ENCODE results near the gene EXOC6B.
"Not testable (repeated sequence)": the region's sequence is repeated elsewhere in the genome, so short reads cannot be mapped to it uniquely, and the experiment has no call there.

EXOC6B gene

DNA sequence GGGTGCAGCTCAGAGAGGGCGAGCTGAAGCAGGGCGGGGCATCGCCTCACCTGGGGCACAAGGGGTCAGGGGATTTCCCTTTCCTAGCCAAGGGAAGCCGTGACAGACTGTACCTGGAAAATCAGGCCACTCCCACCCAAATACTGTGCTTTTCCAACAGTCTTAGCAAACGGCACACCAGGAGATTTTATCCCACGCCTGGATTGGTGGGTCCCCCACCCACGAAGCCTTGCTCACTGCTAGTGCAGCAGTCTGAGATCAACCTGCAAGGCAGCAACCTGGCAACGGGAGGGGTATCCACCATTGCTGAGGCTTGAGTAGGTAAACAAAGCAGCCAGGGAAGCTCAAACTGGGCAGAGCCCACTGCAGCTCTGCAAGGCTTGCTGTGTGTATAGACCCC is 184.6 kb downstream of the EXOC6B start:
- not testable (repeated sequence) for H3K36me3 Mint-ChIP-seq (ENCODE audit: low read depth); H3K4me3 Mint-ChIP-seq; H3K27me3 Mint-ChIP-seq (ENCODE audit: low read depth); H3K27ac Mint-ChIP-seq; H3K9me3 Mint-ChIP-seq; DNase-seq (ENCODE audit: low spot score); H3K4me1 Mint-ChIP-seq (ENCODE audit: low read depth)

- no peaks in the 10 kb centered on the region for H3K36me3 Mint-ChIP-seq (ENCODE audit: low read depth)
- H3K4me1 Mint-ChIP-seq (ENCODE audit: low read depth), result no peaks in the 10 kb centered on the region
- peaks cover 13% of the 10 kb centered on the region for H3K27me3 Mint-ChIP-seq (ENCODE audit: low read depth)
- no peak for DNase-seq (ENCODE audit: low spot score)
- H3K9me3 Mint-ChIP-seq, result no peaks in the 10 kb centered on the region
- no peak overlapping the region for H3K27ac Mint-ChIP-seq
- no peak overlapping the region for H3K4me3 Mint-ChIP-seq
Observed at GRCh38 chr2:72638600-72639211, 187.1 kb downstream of the EXOC6B start.

- Mint-ChIP-seq H3K36me3 (ENCODE audit: low read depth) (no peaks in the 10 kb centered on the region), H3K9me3 (no peaks in the 10 kb centered on the region), H3K4me3 (no peak overlapping the region), H3K4me1 (ENCODE audit: low read depth) (no peaks in the 10 kb centered on the region), H3K27me3 (ENCODE audit: low read depth) (peaks cover 13% of the 10 kb centered on the region), H3K27ac (no peak overlapping the region)
- no peak for DNase-seq (ENCODE audit: low spot score)
Observed at GRCh38 chr2:72636210-72636609, 189.6 kb downstream of the EXOC6B start.

- H3K27me3 Mint-ChIP-seq (ENCODE audit: low read depth), result peaks cover 12% of the 10 kb centered on the region
- H3K9me3 Mint-ChIP-seq, result no peaks in the 10 kb centered on the region
- H3K36me3 Mint-ChIP-seq (ENCODE audit: low read depth), result no peaks in the 10 kb centered on the region
- no peak overlapping the region for H3K27ac Mint-ChIP-seq
- no peak for DNase-seq (ENCODE audit: low spot score)
- H3K4me1 Mint-ChIP-seq (ENCODE audit: low read depth), result no peaks in the 10 kb centered on the region
- no peak overlapping the region for H3K4me3 Mint-ChIP-seq
Observed at GRCh38 chr2:72630767-72631166, 195.1 kb downstream of the EXOC6B start.

- Mint-ChIP-seq H3K4me1 (ENCODE audit: low read depth) (no peaks in the 10 kb centered on the region), H3K27ac (no peak overlapping the region), H3K36me3 (ENCODE audit: low read depth) (no peaks in the 10 kb centered on the region), H3K27me3 (ENCODE audit: low read depth) (no peaks in the 10 kb centered on the region), H3K9me3 (no peaks in the 10 kb centered on the region), H3K4me3 (no peak overlapping the region)
- DNase-seq (ENCODE audit: low spot score), result no peak
Observed at GRCh38 chr2:72629062-72629461, 196.8 kb downstream of the EXOC6B start.

DNA sequence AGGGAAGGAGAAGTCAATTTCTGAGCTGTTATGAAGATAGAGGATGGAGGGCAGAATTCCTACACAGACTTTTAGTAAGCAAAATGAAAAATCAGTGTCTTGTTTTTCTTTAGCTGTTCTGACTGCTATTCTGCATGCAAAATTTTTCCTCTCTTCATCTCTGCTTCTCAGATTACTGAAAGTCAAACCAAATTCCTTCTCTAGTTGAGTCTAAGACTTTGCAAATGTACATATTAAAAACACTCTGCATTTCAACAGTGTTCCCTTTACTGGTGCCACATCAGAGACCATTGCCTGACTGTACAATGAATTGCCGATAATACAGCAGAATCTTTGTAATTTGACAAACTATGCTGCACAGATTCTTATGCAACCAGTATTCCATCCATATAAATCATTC is 198.8 kb downstream of the EXOC6B start:
- Mint-ChIP-seq H3K4me1 (ENCODE audit: low read depth) (no peaks in the 10 kb centered on the region), H3K27ac (no peak overlapping the region), H3K4me3 (no peak overlapping the region), H3K9me3 (no peaks in the 10 kb centered on the region), H3K36me3 (ENCODE audit: low read depth) (no peaks in the 10 kb centered on the region), H3K27me3 (ENCODE audit: low read depth) (no peaks in the 10 kb centered on the region)
- DNase-seq (ENCODE audit: low spot score), result no peak

- H3K27ac Mint-ChIP-seq, result no peak overlapping the region
Observed at GRCh38 chr2:72625366-72625765, 200.5 kb downstream of the EXOC6B start.

GRCh38 chr2:72623481-72623880 is 202.4 kb downstream of the EXOC6B start:
- no peaks in the 10 kb centered on the region for H3K36me3 Mint-ChIP-seq (ENCODE audit: low read depth)
- no peak overlapping the region for H3K27ac Mint-ChIP-seq
- no peaks in the 10 kb centered on the region for H3K9me3 Mint-ChIP-seq
- no peak overlapping the region for H3K4me3 Mint-ChIP-seq
- no peaks in the 10 kb centered on the region for H3K27me3 Mint-ChIP-seq (ENCODE audit: low read depth)
- no peak for DNase-seq (ENCODE audit: low spot score)
- H3K4me1 Mint-ChIP-seq (ENCODE audit: low read depth), result no peaks in the 10 kb centered on the region

More at GRCh38 chr2:72625366-72625765, 200.5 kb downstream of the EXOC6B start:
- H3K9me3 Mint-ChIP-seq, result no peaks in the 10 kb centered on the region
- no peaks in the 10 kb centered on the region for H3K36me3 Mint-ChIP-seq (ENCODE audit: low read depth)
- no peak for DNase-seq (ENCODE audit: low spot score)
- H3K27me3 Mint-ChIP-seq (ENCODE audit: low read depth), result no peaks in the 10 kb centered on the region
- H3K4me1 Mint-ChIP-seq (ENCODE audit: low read depth), result no peaks in the 10 kb centered on the region
- H3K4me3 Mint-ChIP-seq, result no peak overlapping the region

- Mint-ChIP-seq H3K27me3 (ENCODE audit: low read depth) (no peaks in the 10 kb centered on the region), H3K36me3 (ENCODE audit: low read depth) (no peaks in the 10 kb centered on the region), H3K27ac (no peak overlapping the region), H3K4me3 (no peak overlapping the region), H3K9me3 (peaks cover 3% of the 10 kb centered on the region), H3K4me1 (ENCODE audit: low read depth) (no peaks in the 10 kb centered on the region)
- DNase-seq (ENCODE audit: low spot score), result no peak
Observed at GRCh38 chr2:72619626-72620025, 206.2 kb downstream of the EXOC6B start.

DNA sequence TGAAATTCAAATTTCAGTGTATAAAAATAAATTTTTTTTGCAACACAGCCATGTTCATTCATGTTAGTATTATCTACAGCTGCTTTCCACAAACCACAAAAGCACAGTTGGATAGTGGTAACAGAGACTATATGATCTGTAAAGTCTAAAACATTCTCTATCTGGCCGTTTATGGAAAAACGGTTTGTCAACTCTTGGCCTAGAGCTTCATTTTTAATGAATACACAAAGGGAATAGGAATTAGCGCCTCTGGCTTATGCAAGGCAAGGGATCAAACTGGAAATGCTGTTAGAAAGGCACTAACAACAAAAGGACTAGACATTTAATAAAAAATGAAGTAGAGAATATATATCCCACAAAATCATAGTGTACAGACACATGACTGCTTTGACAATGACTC is 211.9 kb downstream of the EXOC6B start:
- H3K4me1 Mint-ChIP-seq (ENCODE audit: low read depth), result no peaks in the 10 kb centered on the region
- H3K4me3 Mint-ChIP-seq, result no peak overlapping the region
- DNase-seq (ENCODE audit: low spot score), result no peak
- H3K27me3 Mint-ChIP-seq (ENCODE audit: low read depth), result peaks cover 3% of the 10 kb centered on the region
- no peaks in the 10 kb centered on the region for H3K36me3 Mint-ChIP-seq (ENCODE audit: low read depth)
- no peak overlapping the region for H3K27ac Mint-ChIP-seq
- H3K9me3 Mint-ChIP-seq, result peaks cover 3% of the 10 kb centered on the region

GRCh38 chr2:72612614-72613160 is 213.1 kb downstream of the EXOC6B start:
- Mint-ChIP-seq H3K4me1 (ENCODE audit: low read depth) (no peaks in the 10 kb centered on the region), H3K27ac (no peak overlapping the region), H3K36me3 (ENCODE audit: low read depth) (no peaks in the 10 kb centered on the region), H3K27me3 (ENCODE audit: low read depth) (peaks cover 9% of the 10 kb centered on the region), H3K9me3 (peaks cover 3% of the 10 kb centered on the region), H3K4me3 (no peak overlapping the region)
- DNase-seq (ENCODE audit: low spot score), result no peak

DNA sequence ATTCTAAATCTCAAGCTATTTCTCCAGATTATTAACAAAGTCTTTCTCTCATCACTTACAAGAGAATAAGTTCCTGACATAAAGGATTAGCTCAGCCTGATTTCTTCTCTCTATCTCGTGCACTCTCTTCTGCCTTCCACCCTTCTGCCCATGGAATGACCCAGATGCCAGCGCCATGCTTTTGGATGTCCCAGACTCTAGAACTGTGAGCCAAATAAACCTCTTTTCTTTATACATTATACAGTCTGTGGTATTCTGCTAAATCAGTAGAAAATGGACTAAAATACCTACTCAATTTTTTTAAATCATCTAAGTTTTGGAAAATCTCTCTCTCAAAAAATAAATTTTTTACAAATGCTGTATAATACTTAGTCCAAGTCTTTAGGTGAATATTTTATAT is 218.6 kb downstream of the EXOC6B start:
- no peak for DNase-seq (ENCODE audit: low spot score)
- Mint-ChIP-seq H3K27ac (no peak overlapping the region), H3K9me3 (no peaks in the 10 kb centered on the region), H3K27me3 (ENCODE audit: low read depth) (peaks cover 13% of the 10 kb centered on the region), H3K36me3 (ENCODE audit: low read depth) (no peaks in the 10 kb centered on the region), H3K4me1 (ENCODE audit: low read depth) (no peaks in the 10 kb centered on the region), H3K4me3 (no peak overlapping the region)

GRCh38 chr2:72605836-72606442 is 219.9 kb downstream of the EXOC6B start:
- H3K9me3 Mint-ChIP-seq, result no peaks in the 10 kb centered on the region
- H3K4me1 Mint-ChIP-seq (ENCODE audit: low read depth), result no peaks in the 10 kb centered on the region
- no peak overlapping the region for H3K27ac Mint-ChIP-seq
- no peak overlapping the region for H3K4me3 Mint-ChIP-seq
- DNase-seq (ENCODE audit: low spot score), result no peak
- peaks cover 13% of the 10 kb centered on the region for H3K27me3 Mint-ChIP-seq (ENCODE audit: low read depth)
- H3K36me3 Mint-ChIP-seq (ENCODE audit: low read depth), result no peaks in the 10 kb centered on the region

DNA sequence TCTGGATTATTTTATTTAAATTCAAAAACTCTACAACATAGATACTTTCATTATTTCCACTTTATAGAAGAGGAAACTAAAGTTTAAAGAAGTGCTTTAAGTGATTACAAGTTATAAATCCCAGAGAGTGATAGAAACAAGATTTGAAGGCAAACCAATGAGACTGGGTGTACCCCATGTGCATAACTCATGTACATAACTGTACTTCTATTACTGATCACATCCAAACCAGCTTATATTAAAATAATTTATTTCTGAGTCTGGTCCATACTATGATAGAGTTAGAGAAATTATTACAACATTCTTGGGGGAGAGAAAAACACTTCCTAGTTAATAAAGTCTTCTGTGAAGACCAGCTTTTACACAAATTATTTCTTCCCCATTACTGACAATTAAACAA is 221.4 kb downstream of the EXOC6B start:
- Mint-ChIP-seq H3K9me3 (no peaks in the 10 kb centered on the region), H3K4me1 (ENCODE audit: low read depth) (no peaks in the 10 kb centered on the region), H3K4me3 (no peak overlapping the region)

DNA sequence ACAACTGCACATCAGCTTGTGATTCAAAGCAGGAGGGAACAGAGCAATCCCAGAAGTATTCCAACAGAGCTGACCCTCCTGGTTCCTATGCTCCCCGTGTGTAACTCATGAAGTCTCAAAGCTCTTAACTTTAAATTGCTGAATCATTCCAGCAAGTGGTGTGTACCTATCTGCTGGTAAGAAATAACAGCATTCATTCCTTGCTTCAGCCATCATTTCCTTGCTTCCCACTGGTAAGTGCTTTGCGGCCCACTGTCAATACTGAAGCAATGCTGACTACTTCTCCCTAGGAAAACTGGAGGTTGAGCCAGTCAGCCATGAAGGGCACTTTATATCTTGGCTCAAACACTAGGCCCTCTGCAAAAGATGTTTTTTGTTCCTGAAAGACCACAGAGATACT is 222.4 kb downstream of the EXOC6B start:
- H3K36me3 Mint-ChIP-seq (ENCODE audit: low read depth), result no peaks in the 10 kb centered on the region
- no peak for DNase-seq (ENCODE audit: low spot score)
- H3K9me3 Mint-ChIP-seq, result no peaks in the 10 kb centered on the region
- no peak overlapping the region for H3K4me3 Mint-ChIP-seq
- H3K4me1 Mint-ChIP-seq (ENCODE audit: low read depth), result no peaks in the 10 kb centered on the region
- peaks cover 9% of the 10 kb centered on the region for H3K27me3 Mint-ChIP-seq (ENCODE audit: low read depth)
- no peak overlapping the region for H3K27ac Mint-ChIP-seq

More for the DNA sequence above, 221.4 kb downstream of the EXOC6B start:
- no peak for DNase-seq (ENCODE audit: low spot score)
- Mint-ChIP-seq H3K36me3 (ENCODE audit: low read depth) (no peaks in the 10 kb centered on the region), H3K27ac (no peak overlapping the region), H3K27me3 (ENCODE audit: low read depth) (peaks cover 10% of the 10 kb centered on the region)
